ENCODE results near the gene EYS. TPM values are rescaled to one million over a fixed set of nuclear protein-coding genes. Genes with fewer than 3 reads are reported as not detected.

Gene EYS
- total and polyA plus RNA-seq, 2 of the 8 experiments (the other 6 are each of a cell fraction or from before 2014, with no cell fraction given): 0.05 to 0.13 TPM

DNA sequence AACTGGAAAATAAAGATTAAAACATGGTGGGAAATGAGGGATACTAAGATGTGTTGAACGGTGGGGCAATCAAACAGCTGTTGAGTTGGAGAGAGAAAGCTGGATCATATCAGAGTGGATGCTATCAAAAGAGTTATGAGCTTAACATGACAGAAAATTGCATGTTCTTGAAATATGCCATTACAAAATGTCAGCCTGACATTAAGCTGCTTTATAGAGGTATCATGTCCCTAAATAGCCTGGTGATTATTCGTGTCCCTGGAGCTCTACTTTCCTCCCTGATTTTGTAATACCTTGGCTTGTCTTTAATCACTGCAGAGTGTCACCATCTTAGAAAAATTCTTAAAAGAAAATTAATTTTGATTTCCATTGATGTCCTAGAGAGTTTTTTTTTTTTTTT is 1848.3 kb downstream of the EYS start:
- WGBS, 2 experiments (ENCODE audit: extremely low coverage in 1 of 2, insufficient coverage in 1 of 2, insufficient read length in 1 of 2, insufficient replicate concordance in 2 of 2, low coverage in 1 of 2, low lambda C conversion rate in 2 of 2, missing lambda C conversion rate in 1 of 2): 92% methylated on average over 2 of the region's 2 CpGs; no CpG with 5 or more reads in 1 of the 2 experiments
- Histone ChIP-seq H3K79me1 (ENCODE audit: low read depth, low read length) (no peaks in the 10 kb centered on the region), H2BK12ac (ENCODE audit: low read depth, low read length) (no peak overlapping the region), H2BK5ac (ENCODE audit: low read depth, low read length) (no peak overlapping the region), H3K9ac (replicated peaks in 1 of 4; ENCODE audit: extremely low read depth in 1 of 4, low read depth in 3 of 4, low read length in 3 of 4) (no peak overlapping the region), H3K4me1 (replicated peaks in 1 of 4; ENCODE audit: control insufficient read depth in 3 of 4, insufficient read depth in 4 of 4, low read length in 3 of 4) (no peaks in the 10 kb centered on the region), H2BK120ac (replicated peaks; ENCODE audit: low read depth, low read length) (no peak overlapping the region), H3K36me3 (ENCODE audit: control insufficient read depth in 2 of 4, insufficient read depth in 4 of 4, low read length in 3 of 4) (no peaks in the 10 kb centered on the region), H4K5ac (ENCODE audit: insufficient read length, low read depth, low read length) (no peak overlapping the region), H3K4me3 (ENCODE audit: extremely low read depth in 1 of 4, insufficient read depth in 2 of 4, low read depth in 3 of 4, low read length in 4 of 4) (no peak overlapping the region), H2BK20ac (ENCODE audit: low read length) (no peak overlapping the region), H3K23me2 (ENCODE audit: low read depth, low read length) (no peaks in the 10 kb centered on the region), H3K18ac (ENCODE audit: extremely low read depth, low read length) (no peak overlapping the region), H3K4me2 (ENCODE audit: insufficient read depth in 1 of 2, low read depth in 2 of 2, low read length in 2 of 2) (no peak overlapping the region), H3K14ac (ENCODE audit: insufficient read length) (no peak overlapping the region), H3K9me3 (ENCODE audit: insufficient read depth in 2 of 2, low read depth in 1 of 2, low read length in 1 of 2) (no peaks in the 10 kb centered on the region), H3K4ac (replicated peaks; ENCODE audit: insufficient read length, low read depth, low read length) (no peak overlapping the region), H2AK5ac (ENCODE audit: low read depth, low read length) (no peak overlapping the region), H3K56ac (replicated peaks; ENCODE audit: insufficient read length, low read depth, low read length) (no peak overlapping the region), H3K27me3 (replicated peaks in 1 of 4; ENCODE audit: control insufficient read depth in 3 of 4, extremely low read depth in 1 of 4, insufficient read depth in 3 of 4, low read length in 3 of 4) (no peaks in the 10 kb centered on the region), H3K27ac (ENCODE audit: low read depth, low read length) (no peak overlapping the region), H4K20me1 (replicated peaks in 1 of 2; ENCODE audit: control insufficient read depth in 1 of 2, insufficient read depth in 2 of 2, low read length in 2 of 2) (no peaks in the 10 kb centered on the region), H2BK15ac (ENCODE audit: low read length) (no peak overlapping the region), H2AFZ (ENCODE audit: low read length) (0 out of 2 replicates have a peak overlapping the region, but pooled peaks have one; percentile 49), H3K79me2 (ENCODE audit: control insufficient read depth in 1 of 2, insufficient read depth in 2 of 2, low read length in 2 of 2) (no peaks in the 10 kb centered on the region), H4K91ac (replicated peaks; ENCODE audit: insufficient read length, low read length) (no peak overlapping the region), H4K8ac (ENCODE audit: extremely low read depth, insufficient read depth, low read length) (no peak overlapping the region), H3K23ac (ENCODE audit: insufficient read length) (no peak overlapping the region)
- no peak for DNase-seq (ENCODE audit: low read depth in 1 of 2, low spot score in 2 of 2)
- TF ChIP-seq KDM1A (IDR thresholded peaks at IDR 0.05; ENCODE audit: borderline replicate concordance, low read length): no peak
- no peak for TF ChIP-seq EGR1 (IDR thresholded peaks at IDR 0.05; ENCODE audit: borderline replicate concordance, low read depth, low read length)
- TF ChIP-seq NANOG (IDR thresholded peaks at IDR 0.05; ENCODE audit: insufficient read depth, low read depth, low read length, poor library complexity, severe bottlenecking): no peak
- TF ChIP-seq CEBPB (IDR thresholded peaks at IDR 0.05; ENCODE audit: low read depth, low read length): no peak
- no peak for TF ChIP-seq SRF (IDR thresholded peaks at IDR 0.05; ENCODE audit: low read depth, low read length)
- no peak for TF ChIP-seq CREB1 (IDR thresholded peaks at IDR 0.05)
- no peak for TF ChIP-seq CHD1 (IDR thresholded peaks at IDR 0.05; ENCODE audit: low read depth, low read length)
- CTCF ChIA-PET (ENCODE audit: partially characterized antibody): interaction anchor here (0.6 to 0.8 kb wide), 2 partner anchors 23 to 55 kb away, joined by 3 to 5 read pairs; no protein-coding TSS in a partner anchor
- POLR2A ChIA-PET (ENCODE audit: partially characterized antibody): no interaction called here
- FAIRE-seq: no peak

Measured in H1 (cell line).